HG03378 (cell line): ENCODE measurements around the gene UBE2N.
"Not testable (repeated sequence)": the region's sequence is repeated elsewhere in the genome, so short reads cannot be mapped to it uniquely, and the experiment has no call there.

Experiments used
- ATAC-seq: cut with Tn5 transposase; IDR thresholded peaks from one replicate; pipeline ENCODE4 v1.9.1; 2021; ENCODE audit warnings: mild to moderate bottlenecking, moderate library complexity; ENCODE audit not compliant: unreplicated experiment

The UBE2N gene

DNA sequence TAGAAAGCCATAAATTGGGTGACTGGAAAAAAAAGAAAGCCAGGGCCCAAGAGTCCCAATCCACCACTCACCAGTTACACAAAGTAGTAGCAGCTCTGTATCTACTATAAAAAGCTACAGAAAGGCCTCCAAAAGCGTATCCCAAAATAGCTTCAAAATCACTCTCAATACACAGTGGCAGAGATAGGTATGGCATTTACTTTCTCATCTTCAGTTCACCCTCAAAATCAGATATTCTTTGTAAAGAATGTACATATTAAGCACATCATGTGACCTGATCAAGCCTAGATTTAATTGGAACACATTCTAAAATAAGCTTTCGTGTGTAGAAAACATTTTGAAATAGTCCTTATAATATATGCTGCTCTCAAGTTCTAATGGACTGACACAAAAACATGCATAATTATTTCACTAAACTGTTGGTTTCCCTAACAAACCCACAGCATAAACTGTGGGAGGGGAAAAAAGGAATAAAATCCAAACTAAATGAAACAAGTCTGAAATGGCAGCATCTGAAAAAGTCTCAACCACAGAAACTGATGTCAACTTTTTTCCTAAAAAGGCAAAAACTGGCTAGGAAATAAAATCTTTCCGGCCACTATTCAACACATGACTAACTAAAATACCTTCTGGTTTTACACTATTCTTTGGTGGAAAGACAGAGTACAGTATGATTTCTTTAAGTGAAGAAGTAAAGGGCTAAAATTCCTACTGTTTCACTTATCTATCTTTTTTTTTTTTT, 25.9 kb downstream of the UBE2N start:
- no peak for ATAC-seq

DNA sequence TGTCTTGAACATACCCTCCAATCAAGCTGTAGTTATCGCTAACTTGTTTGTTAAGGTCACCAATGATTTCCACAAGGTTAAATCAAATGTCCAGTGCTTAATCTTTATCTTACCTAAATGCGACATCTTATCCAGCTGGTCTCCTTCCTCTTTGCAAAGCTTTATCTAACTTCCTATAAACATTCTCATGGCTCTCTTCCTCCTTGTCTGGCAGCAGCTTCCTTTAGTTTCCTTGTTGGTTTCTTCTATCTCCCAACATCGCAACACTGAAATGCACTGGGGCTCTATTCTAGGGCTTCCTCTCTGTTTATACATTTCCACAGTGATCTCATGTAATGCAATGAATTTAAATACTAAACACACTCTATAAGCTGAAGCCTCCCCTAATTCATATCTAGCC, 28.7 kb downstream of the UBE2N start:
- ATAC-seq: no peak

DNA sequence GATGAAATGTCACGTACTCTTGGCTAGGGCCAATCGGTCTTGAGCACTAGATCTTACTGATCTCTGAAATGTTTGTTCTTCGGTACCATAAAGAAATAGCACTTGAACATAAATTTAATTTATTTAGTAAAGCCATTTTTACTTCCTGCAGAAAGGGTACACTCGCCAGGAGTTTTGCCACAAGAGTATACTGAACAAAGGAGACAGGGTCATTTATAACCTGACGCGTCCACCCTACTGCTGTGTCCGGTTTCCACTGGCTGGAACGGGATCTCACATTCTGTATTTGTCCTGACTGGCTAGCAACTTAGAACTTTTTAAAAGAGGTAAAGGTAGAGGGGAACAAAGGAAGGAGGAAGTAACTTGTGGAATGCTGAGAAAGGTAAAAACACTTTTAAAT, 29.4 kb downstream of the UBE2N start:
- ATAC-seq: not testable (repeated sequence)

DNA sequence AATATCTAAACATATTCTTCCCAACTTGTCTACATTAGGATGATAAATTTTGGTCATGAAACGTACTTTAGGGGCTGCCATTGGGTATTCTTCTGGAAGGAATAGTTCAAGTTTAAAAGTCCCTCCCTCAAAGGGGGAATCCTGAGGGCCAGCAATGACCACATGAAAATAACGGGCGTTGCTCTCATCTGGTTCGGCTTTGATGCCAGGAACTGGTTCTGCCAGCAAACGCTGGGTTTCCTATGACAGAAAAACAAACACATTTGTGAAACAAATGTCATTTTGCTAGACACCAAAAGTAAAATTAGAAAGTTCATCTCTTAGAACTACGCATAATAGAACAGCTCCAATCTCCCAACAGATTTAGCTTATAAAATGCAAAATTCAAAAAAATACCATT, 30.7 kb downstream of the UBE2N start:
- not testable (repeated sequence) for ATAC-seq

DNA sequence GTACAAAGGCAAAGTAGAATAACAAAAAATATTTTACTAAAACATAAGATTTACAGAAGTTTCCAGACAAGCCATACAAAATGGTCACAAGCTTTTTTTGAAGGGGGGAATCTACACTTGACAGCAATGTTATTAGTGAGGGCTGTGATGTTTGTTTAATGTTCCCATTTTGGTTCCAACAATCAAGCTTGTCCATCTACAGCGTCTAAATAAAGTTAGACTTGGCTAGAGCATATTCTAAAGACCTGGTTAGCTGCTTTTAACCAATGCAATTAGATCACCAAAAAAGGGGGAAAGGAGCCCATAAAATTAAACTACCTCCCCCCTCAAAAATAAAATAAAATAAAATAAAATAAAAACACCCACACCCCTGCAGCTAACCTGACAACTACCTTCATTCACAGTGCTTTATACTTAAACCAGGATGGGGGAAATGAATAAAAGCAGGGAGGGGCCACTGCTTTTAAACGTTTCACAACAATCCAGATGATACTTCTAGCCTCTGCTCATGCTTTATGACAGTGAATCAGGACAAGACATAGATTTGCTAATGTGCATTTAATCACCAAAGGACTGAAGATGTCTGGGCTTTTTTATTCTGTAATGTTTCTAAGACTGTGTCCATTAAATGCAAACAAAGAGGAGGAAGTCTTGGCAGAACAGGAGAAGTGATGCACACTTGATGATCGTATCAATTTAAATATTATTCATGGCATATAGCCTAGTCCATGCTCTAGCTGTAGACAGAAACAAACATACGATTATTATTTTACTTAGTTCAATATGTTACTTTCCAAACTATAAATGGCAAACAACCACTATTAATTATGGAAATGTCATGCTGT, 32.2 kb downstream of the UBE2N start:
- not testable (repeated sequence) for ATAC-seq

DNA sequence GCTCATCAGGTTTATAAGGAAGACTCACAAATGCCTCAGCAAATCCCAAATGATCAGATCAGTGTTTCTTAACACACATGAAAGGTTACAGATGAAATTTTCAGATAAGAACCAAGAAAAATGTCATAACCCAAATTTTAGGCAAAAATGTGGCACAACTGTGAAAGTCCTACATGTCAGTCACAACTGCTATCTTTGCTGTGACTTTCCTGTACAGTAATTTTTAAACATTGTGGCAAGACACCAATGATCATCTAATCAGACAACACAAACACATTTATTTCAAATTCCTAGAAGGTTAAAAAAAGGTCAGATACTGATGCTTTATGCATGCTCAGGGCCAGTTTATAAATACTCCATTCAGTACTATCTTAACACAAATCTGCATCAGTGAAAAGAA, 32.9 kb downstream of the UBE2N start:
- no peak for ATAC-seq

DNA sequence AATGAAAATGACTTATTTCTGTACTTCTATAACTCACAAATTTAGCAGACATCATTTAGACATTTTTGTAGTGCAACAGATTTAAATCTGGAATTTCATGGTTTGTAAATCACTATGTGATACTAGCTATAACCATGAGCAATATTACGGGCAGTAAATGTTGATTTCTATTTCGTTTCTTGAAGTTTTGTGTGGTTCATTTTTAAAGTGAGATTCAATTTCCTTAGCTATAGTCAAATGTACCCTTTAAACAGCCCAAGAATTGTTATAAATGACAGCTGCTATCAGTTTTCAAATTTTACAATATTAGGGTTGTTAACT, 33.8 kb downstream of the UBE2N start:
- ATAC-seq: no peak

DNA sequence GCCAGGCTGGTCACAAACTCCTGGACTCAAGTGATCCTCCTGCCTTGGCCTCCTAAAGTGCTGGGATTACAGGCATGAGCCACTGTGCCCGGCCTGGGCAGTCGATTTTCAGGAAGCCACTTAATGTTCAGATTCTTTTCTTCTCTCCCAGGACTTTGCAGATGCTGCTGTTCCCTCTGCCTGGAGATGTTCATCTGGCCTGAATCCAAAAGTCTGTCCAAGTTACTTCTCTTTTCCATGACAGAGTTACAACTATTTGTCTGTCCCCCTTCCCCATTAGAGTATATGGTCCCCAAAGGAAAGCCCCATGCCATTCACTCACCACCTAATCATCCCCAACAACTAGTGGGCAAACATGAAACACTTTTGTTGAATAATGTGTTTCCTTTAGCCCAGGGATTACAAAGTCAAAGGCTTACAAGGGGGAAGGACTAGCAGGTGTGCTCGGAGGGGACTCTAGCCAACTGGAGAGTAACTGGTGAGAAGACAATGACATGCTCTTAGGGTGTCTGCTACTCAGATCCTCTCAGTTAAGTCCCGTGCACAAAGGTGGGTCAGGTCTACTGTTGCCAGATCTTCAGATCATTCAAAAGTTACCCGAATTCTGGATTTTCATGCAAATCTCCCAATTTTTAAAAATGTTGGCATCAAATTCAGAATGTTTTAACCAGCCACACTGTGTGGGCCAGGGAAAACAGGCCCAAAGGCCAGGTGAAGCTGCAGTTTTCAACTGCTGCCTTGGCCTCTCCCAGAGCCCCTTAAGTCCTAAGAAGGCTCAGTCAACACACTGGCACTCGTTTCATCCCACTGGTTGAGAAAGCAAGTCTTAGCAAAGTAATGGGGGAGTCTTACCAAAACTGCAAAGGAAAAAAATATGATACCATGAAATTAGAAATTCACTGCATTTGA, 34.4 kb downstream of the UBE2N start:
- ATAC-seq: no peak

DNA sequence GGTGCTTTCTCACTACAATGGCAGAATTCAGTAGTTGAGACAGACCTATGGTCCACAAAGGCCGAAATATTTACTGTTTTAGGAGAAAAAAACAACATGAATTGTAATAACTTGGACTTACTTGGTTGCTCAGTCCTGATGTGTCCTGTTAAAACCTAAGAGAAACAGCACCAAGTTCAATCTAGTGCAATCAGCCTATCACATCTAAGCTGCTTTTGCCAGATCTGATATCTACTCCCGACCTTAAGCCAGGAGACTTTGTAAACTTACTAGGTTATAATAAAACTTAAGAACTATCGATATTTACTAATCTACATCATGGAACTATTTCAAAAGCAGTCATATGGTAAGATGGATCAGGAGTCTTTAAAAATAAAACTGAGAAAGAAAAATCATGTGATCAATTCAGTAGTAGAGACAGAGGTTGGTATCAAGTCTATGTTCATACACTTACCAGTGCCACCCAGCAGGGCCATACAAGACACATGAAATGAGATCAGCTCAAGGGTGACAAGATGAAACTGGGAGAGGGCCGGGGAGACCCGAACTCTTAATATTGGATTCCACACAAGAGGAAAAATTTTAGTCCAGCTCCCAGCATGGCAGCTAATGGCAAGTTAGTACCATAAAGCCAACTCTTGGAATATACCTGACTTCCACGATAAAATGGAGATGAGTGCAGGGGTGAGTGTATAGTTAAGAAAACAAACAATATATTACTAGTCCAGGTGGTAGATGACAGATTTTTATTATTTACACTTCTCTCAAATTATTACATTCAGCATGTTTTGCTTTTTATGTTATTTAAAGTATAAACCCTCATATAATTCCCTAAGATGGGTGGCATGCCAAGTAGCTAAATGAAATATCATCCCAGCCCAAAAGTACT, 36.5 kb downstream of the UBE2N start:
- ATAC-seq: no peak

DNA sequence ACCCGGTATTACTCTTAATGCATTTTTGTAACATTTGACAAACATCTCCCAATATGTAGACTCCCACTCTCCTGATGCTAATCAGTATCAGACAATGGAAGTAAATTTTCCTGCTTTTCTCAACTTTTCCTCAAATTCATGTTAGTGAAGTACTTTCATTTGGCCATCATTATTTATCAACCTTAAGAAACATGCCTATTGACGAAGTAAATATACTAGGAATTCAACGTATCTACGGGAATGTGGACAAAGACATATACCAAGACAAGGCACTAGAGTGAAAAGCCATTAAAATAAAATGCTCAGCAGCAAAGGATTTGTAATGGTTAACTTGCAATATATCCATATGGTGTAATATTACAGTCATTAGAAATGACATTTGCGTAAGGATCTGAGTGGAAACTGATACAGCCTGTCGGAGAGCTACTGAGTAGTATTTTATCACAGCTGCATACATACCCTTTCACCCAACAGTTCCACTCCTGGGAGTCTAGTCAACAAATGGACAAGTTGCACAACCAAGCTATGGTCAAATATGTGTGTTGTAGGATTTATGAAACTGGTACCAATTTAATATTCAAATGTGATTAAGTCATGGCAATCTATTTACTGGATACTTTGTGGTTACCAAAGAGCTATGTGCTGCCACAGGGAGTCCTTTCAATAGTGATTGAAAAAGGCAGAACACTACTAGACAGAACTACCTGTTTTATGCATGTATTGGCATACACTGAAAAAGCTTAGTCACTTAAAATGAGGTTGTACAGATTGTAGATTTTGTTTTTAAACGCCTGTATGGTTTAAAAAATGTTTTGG, 37.6 kb downstream of the UBE2N start:
- ATAC-seq: no peak

DNA sequence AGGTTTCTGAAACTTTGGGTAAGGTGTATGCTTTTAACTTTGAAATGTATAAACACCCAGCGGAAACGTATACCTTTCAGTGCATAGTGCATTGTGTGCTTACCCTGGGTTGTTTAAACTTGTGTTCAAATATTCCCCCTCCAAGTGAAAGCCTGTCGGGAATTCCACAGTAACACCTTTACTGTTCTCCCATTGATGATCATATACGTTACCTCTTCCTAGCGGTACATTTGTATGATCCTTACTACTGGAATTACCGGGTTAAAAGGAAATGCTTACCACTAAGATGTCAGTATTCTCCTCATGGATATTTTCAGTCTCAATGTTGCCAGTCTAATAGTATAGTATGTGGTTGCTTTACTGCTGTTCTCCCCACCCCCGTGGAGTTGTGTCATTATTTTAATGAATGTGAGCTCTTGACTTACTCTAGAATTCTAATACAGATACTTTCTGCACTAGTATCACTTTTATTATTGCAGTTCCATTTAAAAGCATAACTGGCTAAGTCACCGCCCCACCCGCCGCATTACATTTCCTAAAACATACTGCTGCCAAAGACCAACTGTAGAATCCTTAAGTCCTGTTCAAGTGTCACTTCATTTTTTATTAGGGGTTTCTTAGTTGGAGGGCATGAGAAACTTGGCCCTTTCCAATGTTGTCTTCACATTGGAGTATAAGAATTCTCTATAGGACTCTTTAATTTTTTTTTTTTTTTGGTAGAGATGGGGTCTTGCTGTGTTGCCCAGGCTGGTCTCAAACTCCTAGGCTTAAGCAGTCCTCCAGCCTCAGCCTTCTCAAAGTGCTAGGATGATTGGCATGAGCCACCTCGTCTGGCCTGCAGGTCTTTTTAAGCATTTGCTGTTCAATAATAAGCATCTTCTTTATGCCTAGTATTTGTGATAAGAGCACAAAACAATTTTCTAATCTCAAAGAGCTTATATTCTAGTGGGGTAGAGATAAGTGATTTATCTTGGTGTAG, 39.1 kb downstream of the UBE2N start:
- no peak for ATAC-seq

DNA sequence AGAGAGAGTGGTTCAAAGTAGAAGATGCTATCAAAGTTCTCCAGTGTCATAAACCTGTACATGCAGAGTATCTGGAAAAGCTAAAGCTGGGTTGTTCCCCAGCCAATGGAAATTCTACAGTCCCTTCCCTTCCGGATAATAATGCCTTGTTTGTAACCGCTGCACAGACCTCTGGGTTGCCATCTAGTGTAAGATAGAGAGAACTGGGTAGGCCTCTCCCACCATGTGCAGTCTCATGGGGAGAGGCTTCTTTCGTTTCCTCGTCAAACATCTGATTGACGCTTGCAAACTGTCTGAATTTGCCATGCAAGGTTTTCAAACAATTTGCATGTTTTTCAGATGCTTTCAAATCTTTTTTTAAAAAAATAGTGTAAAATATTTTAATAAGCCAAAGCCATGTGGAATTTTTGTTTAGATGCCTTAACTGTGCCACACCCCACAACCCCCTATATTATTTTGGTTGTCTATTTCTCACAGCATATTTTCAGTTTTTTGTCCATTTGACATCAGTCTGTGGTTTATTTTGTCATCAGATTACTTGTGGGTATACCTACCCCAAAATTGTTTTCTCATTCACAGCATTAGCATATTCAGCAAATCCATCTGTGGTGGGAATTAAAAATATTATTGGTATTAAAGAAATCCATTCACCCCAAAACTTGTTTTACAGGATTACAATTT, 42.4 kb downstream of the UBE2N start:
- ATAC-seq: peak; percentile 70

DNA sequence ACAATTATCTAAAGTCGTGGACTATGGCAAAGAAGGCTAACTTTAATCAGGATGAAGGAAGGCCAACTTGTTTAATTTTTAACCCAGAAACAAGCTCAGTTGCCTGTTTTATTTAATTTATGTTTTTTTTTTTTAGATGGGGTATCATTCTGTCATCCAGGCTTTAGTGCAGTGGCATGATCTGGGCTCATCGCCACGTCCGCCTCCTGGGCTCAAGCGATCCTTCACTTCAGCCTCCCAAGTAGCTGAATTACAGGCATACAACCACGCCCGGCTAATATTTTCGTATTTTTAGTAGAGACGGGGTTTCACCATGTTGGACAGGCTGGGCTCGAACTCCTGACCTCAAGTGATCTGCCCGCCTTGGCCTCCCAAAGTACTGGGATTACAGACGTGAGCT, 44.3 kb downstream of the UBE2N start:
- no peak for ATAC-seq

DNA sequence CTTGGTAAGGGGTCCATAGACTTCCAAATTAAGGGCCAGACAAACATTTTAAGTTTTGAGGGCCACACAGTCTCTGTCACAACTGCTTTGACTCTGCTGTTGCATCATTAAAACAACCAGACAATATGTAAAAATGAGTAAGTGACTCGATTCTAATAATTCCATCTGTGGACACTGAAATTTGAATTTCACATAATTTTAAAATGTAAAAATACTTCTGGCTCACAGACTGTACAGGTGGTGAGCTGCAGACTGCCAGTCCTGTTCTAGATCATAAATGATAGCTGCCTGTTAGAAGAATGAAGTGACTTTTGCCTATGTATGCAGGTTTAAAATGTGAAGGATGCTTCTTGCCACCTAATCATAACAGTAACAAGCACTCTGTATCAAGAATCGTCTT, 48.3 kb downstream of the UBE2N start:
- ATAC-seq: no peak

DNA sequence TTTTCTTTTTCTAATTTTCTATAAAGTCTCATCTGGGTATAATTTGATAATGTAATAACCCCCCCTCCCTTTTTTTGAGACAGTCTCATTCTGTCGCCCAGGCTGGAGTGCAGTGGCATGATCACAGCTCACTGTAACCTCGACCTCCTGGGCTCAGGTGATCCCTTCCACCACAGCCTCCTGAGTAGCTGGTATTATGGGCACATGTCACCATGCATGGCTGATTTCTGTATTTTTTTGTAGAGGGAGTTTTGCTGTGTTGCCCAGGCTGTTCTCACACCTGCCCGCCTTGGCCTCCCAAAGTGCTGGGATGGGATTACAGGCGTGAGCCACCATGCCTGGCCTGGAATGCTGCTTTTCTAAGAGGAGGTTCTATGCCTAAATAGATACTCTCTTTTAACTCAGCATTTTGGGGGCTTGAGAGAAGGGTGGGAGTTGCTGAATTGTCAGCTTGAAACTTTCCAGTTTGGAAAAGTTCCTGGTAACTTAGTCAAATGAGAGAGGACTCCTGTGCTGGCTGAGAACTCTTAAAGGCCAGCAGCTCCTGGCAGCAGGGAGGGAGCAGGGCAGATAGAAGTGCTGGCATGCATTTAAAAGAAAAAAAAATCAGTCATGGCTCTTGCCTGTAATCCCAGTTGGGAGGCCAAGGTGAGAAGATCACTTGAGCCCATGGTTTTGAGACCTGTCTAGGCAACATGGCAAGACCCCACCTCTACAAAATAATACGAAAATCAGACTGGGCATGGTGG, 51.0 kb downstream of the UBE2N start:
- ATAC-seq: no peak

DNA sequence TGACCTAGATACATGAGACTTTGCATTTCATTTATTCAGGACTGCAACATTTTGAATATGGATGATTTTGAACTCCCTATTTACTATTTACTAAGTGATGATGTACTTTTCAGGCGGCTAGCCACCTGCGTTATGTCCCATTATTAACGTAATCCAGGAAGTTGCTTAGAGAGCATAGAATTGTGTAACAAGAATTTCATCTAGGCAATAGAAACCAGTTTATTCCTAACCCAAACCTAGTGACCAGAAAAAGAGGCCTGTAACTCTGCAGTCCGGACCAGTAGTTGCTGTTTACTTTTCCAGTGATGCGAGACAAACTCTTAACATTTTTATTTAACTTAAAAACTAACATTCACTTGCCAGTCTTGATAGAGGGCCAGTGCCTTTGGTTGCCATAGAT, 51.7 kb downstream of the UBE2N start:
- ATAC-seq: no peak

DNA sequence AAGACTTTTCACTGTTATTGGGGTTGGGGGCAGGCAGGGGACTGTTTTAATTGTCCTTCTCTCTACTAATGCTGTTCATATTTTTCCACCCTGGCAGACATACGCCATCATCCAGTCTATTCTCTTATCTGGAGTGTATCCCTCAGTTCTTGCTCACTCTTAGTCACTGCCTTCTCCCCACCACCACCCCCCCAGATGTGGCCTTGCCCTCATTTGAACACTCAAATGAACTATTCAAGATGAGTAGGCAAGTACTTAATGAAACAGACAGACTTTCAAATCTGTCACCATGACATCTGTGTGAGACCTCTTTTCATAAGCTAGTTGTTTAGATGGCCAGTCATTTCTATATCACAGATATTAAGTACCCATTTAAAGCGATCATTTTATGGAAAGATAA, 54.0 kb downstream of the UBE2N start:
- ATAC-seq: no peak
